Dendritic cell treated with granulocyte-macrophage colony-stimulating factor and Interleukin-4, amounts not matched to agents 40 ng/mL and 50 ng/mL, for 4 days (primary cell): ENCODE results near the gene MPEG1.

Experiments used
- H3K27ac Mint-ChIP-seq: one replicate; pipeline ENCODE4 v1.8.0; 2022; ENCODE audit warnings: mild to moderate bottlenecking, mixed read lengths
- H3K27me3 Mint-ChIP-seq: one replicate; pipeline ENCODE4 v1.8.0; 2022; ENCODE audit warnings: mild to moderate bottlenecking, mixed read lengths
- H3K36me3 Mint-ChIP-seq: one replicate; pipeline ENCODE4 v1.8.0; 2022; ENCODE audit warnings: low read depth, mixed read lengths
- H3K4me1 Mint-ChIP-seq: one replicate; pipeline ENCODE4 v1.8.0; 2022; ENCODE audit warnings: low read depth, mixed read lengths
- H3K4me3 Mint-ChIP-seq: one replicate; pipeline ENCODE4 v1.8.0; 2022; ENCODE audit warnings: mild to moderate bottlenecking, moderate library complexity, mixed read lengths
- H3K9me3 Mint-ChIP-seq: one replicate; pipeline ENCODE4 v1.8.0; 2022; ENCODE audit warnings: mixed read lengths
- intact Hi-C: fragments of 100-400 bp; cut with micrococcal nuclease; formaldehyde crosslinking; loops from one replicate; pipeline ENCODE4 v1.15.0; 2022

MPEG1 gene

DNA sequence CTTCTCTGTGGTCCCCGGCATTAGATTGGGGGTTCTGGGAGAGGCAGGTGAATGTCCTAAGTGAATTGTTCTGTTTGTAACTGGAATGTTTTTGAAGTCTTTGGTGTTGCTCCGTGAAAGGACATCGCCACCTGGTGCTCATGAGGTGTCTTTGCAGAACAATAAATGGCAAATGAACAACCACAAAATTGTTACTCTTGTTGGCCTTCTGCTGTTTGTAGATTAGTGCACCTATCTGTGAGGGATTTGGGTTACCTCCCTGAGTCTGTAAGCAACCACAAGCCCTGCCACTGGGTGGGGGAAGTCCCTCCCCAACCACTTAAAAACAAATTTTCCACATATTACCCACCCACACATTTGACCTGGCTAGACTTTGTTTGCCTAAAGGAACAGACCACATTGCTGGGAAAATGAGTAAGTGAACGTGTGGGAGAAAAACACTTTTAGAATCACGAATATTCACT, 4.7 kb downstream of the MPEG1 start:
- Mint-ChIP-seq H3K27me3 (no peaks in the 10 kb centered on the region), H3K4me1 (peaks cover 76% of the 10 kb centered on the region), H3K27ac (peak overlapping the region; percentile 95), H3K9me3 (no peaks in the 10 kb centered on the region), H3K4me3 (peak overlapping the region; percentile 97), H3K36me3 (peaks cover 90% of the 10 kb centered on the region)
- intact Hi-C loops: loop anchor here (2.0 kb wide), 3 partner anchors 15 to 77 kb away; partner anchors contain the start of gene DTX4

DNA sequence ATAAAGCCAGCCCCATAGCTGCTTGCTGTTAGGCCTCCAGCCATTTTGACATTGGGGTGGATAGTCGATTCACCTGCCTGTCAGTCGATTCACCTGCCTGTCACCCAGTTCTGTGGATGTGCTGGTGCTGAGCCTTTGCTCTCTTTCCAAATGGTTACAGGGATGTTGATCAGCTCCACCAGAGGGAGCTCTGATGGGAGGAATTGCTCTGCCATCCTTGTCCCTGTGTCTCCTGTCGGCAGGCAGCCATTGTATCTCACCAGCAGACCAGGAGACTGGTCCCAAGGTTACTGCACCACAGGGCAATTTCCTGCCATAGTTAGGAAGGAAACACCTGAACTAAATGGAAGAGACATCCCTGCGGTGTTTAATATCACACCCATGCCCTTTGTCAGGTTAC, 6.1 kb downstream of the MPEG1 start:
- H3K4me3 Mint-ChIP-seq: peak overlapping the region; percentile 42
- H3K27me3 Mint-ChIP-seq: no peaks in the 10 kb centered on the region
- H3K4me1 Mint-ChIP-seq: peaks cover 72% of the 10 kb centered on the region
- intact Hi-C loops: loop anchor here (2.0 kb wide), 2 partner anchors 34 to 78 kb away; partner anchors contain the start of gene DTX4
- H3K9me3 Mint-ChIP-seq: no peaks in the 10 kb centered on the region
- peak overlapping the region; percentile 95 for H3K27ac Mint-ChIP-seq
- peaks cover 90% of the 10 kb centered on the region for H3K36me3 Mint-ChIP-seq

DNA sequence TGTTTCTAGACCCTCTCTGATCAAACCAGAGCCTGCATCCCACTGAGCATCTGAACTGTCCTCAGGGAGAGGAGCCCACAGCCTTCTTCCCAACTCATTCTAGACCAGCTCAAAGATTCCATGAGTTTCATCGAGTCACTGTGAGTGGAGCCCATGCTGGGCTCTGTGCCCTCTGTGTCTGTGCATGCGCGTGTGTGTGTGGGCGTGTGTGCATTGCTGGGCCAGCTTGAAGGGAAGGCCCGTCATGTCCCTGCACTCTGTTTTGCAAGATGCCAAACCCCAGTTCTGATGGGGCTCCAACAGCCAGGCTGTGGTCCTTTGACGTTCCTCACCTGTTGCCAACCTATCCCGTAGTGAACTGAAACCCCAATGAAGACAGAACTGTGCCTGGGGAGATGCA, 7.1 kb downstream of the MPEG1 start:
- Mint-ChIP-seq H3K36me3 (peaks cover 87% of the 10 kb centered on the region), H3K9me3 (no peaks in the 10 kb centered on the region), H3K4me1 (peaks cover 74% of the 10 kb centered on the region), H3K4me3 (no peak overlapping the region), H3K27me3 (no peaks in the 10 kb centered on the region), H3K27ac (no peak overlapping the region)
- intact Hi-C loops: loop anchor here (2.0 kb wide), 2 partner anchors 33 to 79 kb away; partner anchors contain the start of gene DTX4

DNA sequence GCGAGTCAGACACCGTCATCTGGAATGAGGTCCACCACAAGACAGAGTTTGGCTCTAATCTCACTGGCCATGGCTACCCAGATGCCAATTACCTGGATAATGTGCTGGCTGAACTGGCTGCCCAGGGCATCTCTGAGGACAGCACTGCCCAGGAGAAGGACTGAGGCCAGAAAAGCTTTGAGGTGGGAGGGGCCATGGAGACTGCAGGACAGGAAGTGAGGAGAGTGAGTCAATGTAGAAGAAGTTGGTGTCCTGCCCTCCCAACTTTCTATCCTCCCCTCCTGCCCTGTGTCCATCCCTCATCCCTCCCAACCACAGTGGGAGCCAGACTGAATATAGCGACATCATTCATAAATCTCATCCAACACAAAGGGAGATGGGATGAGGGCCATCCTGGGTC, 8.0 kb downstream of the MPEG1 start:
- Mint-ChIP-seq H3K36me3 (peaks cover 78% of the 10 kb centered on the region), H3K9me3 (no peaks in the 10 kb centered on the region), H3K4me1 (peaks cover 77% of the 10 kb centered on the region), H3K27ac (no peak overlapping the region), H3K27me3 (no peaks in the 10 kb centered on the region), H3K4me3 (no peak overlapping the region)
- intact Hi-C loops: no loop called here

DNA sequence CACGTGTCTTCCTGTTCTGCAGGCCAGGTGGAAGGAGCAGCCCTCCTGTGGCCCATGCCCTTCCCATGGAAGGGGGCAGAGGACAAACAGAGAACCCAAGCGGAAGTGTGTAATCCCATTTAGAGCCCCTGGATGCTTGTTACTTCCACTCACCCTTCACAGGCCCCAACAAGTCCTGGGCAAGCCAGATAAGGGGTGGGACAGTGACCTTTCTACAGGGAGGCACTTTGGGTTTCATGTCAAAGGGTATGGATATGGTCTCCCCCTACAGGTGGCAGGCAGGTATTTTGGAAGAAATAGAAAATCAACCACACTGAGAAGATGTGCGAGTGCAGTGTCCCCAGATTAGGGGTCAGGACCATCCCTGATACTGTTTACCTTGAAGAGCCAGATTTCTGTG, 11.4 kb downstream of the MPEG1 start:
- no peak overlapping the region for H3K27ac Mint-ChIP-seq
- intact Hi-C loops: no loop called here
- no peak overlapping the region for H3K4me3 Mint-ChIP-seq
- H3K27me3 Mint-ChIP-seq: peaks cover 16% of the 10 kb centered on the region
- H3K4me1 Mint-ChIP-seq: peaks cover 62% of the 10 kb centered on the region
- H3K9me3 Mint-ChIP-seq: no peaks in the 10 kb centered on the region
- peaks cover 58% of the 10 kb centered on the region for H3K36me3 Mint-ChIP-seq

DNA sequence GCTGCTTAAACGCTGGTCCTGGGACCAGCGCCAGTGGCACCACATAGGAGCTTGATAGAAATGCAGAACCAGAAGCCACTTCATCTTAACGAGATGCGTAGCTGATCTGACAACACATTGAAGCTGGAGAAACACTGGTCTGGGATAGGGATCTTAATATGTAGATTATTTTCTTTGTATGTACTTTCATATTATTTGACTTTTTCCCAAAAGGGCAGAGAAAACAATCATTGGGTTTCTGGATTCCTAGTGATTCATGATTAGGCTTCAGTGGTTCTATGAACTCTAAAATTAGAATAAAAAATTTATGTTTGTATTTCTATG, 12.3 kb downstream of the MPEG1 start:
- peaks cover 17% of the 10 kb centered on the region for H3K27me3 Mint-ChIP-seq
- H3K9me3 Mint-ChIP-seq: no peaks in the 10 kb centered on the region
- H3K27ac Mint-ChIP-seq: no peak overlapping the region
- no peak overlapping the region for H3K4me3 Mint-ChIP-seq
- intact Hi-C loops: no loop called here
- peaks cover 53% of the 10 kb centered on the region for H3K4me1 Mint-ChIP-seq
- H3K36me3 Mint-ChIP-seq: peaks cover 53% of the 10 kb centered on the region

DNA sequence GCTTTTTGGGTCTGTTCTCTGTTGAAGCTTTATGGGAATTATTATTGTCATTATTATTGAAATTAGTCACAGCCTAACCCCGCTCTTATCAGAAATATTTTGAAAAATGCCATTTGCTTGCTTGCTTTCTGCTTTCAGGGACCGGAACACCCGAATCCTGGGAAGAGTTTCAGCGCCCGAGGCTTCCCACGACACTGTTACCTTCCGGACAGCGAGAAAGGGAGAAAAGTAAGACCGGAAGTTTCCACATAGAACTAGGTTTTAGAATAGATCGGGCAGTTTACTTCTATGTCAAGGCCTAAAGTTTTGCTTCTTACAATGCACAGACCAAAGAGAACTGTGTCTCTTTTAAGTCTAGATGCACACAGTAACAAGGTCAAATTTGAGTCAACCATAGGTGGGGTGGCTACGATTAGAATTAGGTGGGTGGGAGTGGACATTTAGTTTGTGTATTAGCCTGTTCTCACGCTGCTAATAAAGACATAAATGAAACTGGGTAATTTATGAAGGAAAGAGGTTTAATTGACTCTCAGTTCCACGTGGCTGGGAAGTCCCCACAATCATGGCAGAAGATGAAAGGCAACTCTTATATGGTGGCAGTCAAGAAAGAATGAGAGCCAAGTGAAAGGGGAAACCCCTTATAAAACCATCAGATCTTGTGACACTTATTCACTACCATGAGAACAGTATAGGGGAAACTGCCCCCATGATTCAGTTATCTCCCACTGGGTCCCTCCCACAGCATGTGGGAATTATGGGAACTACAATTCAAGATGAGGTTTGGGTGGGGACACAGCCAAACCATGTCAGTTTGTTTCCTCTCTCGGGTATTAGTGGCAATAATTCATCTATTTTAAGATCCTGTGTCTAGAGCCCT, 12.9 kb downstream of the MPEG1 start:
- Mint-ChIP-seq H3K4me3 (no peak overlapping the region), H3K4me1 (peaks cover 47% of the 10 kb centered on the region), H3K27me3 (peaks cover 20% of the 10 kb centered on the region), H3K36me3 (peaks cover 50% of the 10 kb centered on the region), H3K27ac (no peak overlapping the region), H3K9me3 (no peaks in the 10 kb centered on the region)
- intact Hi-C loops: no loop called here

DNA sequence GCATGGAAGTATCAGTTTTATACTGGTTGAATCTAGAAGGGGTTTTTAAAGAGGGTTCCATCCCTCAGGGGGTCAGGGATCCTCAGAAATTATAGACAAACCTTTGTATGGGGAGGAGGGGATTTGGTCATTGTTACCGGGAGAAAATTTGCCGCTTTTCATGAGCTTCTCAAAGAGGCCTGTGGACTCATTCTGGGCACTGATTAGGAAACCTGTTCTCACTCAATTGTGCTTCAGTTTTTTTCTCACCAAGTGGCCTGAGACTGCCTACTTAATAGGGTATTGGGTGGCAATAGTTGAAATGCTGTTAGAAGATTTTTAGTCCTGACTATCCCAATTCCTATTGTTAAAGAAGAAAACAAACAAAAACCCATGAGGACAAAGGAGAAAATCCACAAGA, 14.0 kb downstream of the MPEG1 start:
- intact Hi-C loops: no loop called here
- Mint-ChIP-seq H3K27me3 (peaks cover 20% of the 10 kb centered on the region), H3K4me3 (no peak overlapping the region), H3K36me3 (peaks cover 39% of the 10 kb centered on the region), H3K4me1 (peaks cover 41% of the 10 kb centered on the region), H3K9me3 (no peaks in the 10 kb centered on the region), H3K27ac (no peak overlapping the region)

DNA sequence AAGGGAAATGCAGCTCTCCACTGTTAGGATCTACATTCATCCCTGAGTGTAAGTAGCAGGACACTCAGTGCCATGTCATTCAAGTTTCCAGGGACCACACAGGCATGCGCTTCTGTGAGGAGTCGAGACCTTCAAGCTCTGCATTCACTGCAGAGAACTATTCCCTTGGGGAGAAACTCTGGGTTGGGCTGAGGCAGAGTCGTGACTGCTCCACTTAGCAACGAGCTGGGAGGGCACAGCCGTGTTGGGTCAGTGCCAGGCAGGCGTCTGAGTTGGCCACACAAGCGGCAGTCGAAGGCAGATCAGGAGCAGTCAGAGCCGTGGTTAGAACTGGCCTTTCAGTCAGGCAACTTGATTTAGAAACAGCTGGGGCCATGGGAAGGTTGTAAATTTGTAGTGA, 14.7 kb downstream of the MPEG1 start:
- intact Hi-C loops: no loop called here
- Mint-ChIP-seq H3K4me1 (peaks cover 41% of the 10 kb centered on the region), H3K4me3 (no peak overlapping the region), H3K27ac (no peak overlapping the region), H3K9me3 (no peaks in the 10 kb centered on the region), H3K36me3 (peaks cover 37% of the 10 kb centered on the region), H3K27me3 (peaks cover 20% of the 10 kb centered on the region)

DNA sequence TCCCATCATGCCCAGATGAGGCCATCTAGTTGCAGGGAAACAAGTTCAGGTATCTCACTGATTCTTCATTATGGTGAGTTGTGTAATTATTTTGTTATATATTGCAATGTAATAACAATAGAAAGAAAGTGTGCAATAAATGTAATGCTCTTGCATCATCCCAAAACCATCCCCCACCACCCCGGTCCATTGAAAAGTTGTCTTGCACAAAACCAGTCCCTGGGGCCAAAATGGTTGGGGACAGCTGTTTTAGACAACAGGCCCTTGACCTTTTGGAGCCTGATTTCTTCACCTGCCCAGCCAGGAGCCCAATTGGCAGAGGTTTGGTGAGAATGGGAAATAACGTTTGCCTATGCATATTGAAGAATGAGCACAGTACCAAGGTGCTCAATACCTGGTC, 15.9 kb downstream of the MPEG1 start:
- peaks cover 28% of the 10 kb centered on the region for H3K36me3 Mint-ChIP-seq
- intact Hi-C loops: no loop called here
- no peak overlapping the region for H3K4me3 Mint-ChIP-seq
- H3K27ac Mint-ChIP-seq: no peak overlapping the region
- peaks cover 20% of the 10 kb centered on the region for H3K27me3 Mint-ChIP-seq
- peaks cover 33% of the 10 kb centered on the region for H3K4me1 Mint-ChIP-seq
- no peaks in the 10 kb centered on the region for H3K9me3 Mint-ChIP-seq

DNA sequence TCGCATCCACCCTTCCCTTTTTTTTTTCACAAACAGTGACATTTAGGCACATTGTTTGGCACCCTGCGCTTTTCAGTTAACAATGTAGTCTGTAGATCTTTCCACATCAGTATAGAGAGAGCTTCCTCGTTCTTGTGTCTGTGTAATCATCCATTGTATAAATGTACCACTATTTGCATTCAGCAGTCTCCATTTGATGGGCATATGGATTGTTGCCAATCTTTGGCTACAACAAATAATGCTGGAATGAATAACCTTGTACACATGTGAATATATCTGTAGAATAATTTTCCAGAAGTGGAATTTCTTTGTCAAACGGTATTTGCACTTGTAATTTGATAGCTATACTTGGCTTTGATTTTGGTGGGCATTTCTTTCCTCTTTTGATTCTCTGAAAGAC, 17.1 kb downstream of the MPEG1 start:
- Mint-ChIP-seq H3K27ac (no peak overlapping the region), H3K36me3 (peaks cover 19% of the 10 kb centered on the region), H3K27me3 (peaks cover 22% of the 10 kb centered on the region), H3K9me3 (no peaks in the 10 kb centered on the region), H3K4me3 (no peak overlapping the region), H3K4me1 (peaks cover 22% of the 10 kb centered on the region)
- intact Hi-C loops: no loop called here

DNA sequence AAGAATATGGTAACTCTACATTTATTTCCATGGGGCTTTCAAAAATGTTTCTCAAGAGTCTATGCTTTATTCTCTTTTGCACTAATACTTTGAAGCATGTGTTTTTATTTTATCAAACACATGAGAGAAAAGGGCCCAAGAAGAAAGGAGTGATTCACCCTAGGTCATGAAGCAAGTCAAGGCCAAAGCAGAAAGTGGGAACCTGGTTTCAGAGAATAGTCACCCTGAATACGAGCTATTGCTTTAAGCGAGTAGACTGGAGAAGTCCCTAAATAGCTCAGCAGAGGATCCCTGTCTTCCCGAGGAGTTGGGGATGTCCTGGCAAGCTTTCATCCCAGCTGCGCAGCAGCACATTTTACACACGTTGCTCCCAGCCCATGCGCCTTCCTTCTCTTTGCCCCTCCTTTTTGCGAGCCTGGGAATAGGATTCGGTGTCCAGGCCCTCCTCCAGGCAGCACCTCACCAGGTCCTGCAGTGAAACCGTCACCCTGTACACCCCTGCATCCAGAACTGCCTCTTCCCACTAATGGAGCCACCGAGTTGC, 19.1 kb downstream of the MPEG1 start:
- no peak overlapping the region for H3K27ac Mint-ChIP-seq
- intact Hi-C loops: no loop called here
- H3K27me3 Mint-ChIP-seq: peaks cover 20% of the 10 kb centered on the region
- no peak overlapping the region for H3K4me3 Mint-ChIP-seq
- H3K36me3 Mint-ChIP-seq: peaks cover 24% of the 10 kb centered on the region
- H3K9me3 Mint-ChIP-seq: no peaks in the 10 kb centered on the region
- H3K4me1 Mint-ChIP-seq: peaks cover 24% of the 10 kb centered on the region

DNA sequence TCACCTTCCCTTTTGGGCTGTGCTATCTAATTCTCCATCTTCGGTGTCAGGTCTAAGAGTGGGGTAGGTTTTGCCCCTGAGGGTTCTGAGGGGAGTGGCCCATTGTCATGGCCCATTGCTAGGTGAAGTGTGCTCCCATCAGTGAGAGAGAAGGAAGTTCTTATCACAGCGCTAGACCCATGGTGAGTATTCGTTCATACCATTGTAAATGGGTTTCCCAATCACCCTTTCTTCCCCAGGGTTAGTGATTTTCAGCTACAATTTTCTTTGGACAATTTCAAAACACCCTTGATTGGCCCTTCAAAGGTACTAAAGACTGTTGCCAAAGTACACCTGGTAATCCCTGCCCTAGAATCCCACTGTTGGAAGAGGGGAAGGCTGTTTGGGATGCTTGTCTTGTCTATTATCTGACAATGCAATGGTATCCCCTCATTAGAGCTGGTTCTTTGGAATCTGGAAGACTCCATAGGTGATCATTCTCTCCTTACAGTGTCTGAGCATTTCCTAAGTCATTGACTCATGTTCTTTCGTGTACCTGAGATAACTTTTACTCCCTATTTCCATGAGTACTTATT, 20.2 kb downstream of the MPEG1 start:
- H3K27ac Mint-ChIP-seq: no peak overlapping the region
- intact Hi-C loops: no loop called here
- H3K4me1 Mint-ChIP-seq: peaks cover 29% of the 10 kb centered on the region
- H3K36me3 Mint-ChIP-seq: peaks cover 21% of the 10 kb centered on the region
- H3K9me3 Mint-ChIP-seq: no peaks in the 10 kb centered on the region
- no peak overlapping the region for H3K4me3 Mint-ChIP-seq
- H3K27me3 Mint-ChIP-seq: peaks cover 10% of the 10 kb centered on the region

DNA sequence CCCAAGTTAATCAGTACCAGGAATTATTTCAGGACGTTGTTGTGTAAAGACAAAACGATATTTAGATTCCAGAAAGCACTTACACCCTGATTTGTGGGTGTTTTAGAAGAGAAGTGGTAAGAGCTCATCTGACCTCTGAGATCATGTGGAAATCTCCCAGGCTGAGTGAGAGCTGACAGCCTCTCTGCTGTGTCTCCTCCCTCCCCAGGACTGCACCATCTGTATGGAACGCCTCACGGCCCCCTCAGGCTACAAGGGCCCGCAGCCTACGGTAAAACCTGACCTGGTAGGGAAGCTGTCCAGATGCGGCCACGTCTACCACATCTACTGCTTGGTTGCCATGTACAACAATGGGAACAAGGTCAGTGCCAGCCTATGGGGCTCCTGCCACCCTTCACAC, 20.8 kb downstream of the MPEG1 start:
- Mint-ChIP-seq H3K27me3 (peaks cover 5% of the 10 kb centered on the region), H3K4me3 (no peak overlapping the region), H3K27ac (no peak overlapping the region)

More for the DNA sequence above, 20.8 kb downstream of the MPEG1 start:
- Mint-ChIP-seq H3K36me3 (peaks cover 14% of the 10 kb centered on the region), H3K9me3 (no peaks in the 10 kb centered on the region), H3K4me1 (peaks cover 29% of the 10 kb centered on the region)
- intact Hi-C loops: no loop called here
